Endodermal cell (in vitro differentiated cells): Measurements from ENCODE around the gene CEP85. TPM values are rescaled to one million over a fixed set of nuclear protein-coding genes. Genes with fewer than 3 reads are reported as not detected.

Source experiments
- DNase-seq: peaks from one replicate; pipeline ENCODE4 v3.0.0-alpha.2; 2017
- H3K27ac ChIP-seq: 2 replicates; pipeline ENCODE4 v1.5.1; 2013; ENCODE audit warnings: mild to moderate bottlenecking, low read depth, low read length, moderate library complexity
- H3K27me3 ChIP-seq: 2 replicates; pipeline ENCODE4 v1.6.1; 2013; ENCODE audit warnings: mild to moderate bottlenecking, low read length, moderate library complexity; ENCODE audit not compliant: insufficient read depth, control insufficient read depth, poor library complexity, severe bottlenecking
- H3K36me3 ChIP-seq: 2 replicates; pipeline ENCODE4 v1.7.0; 2013; ENCODE audit warnings: mild to moderate bottlenecking, low read length, moderate library complexity; ENCODE audit not compliant: control insufficient read depth, insufficient read depth
- H3K4me1 ChIP-seq: one replicate; pipeline ENCODE4 v1.7.0; 2013; ENCODE audit warnings: low read length; ENCODE audit not compliant: control insufficient read depth, insufficient read depth
- H3K4me3 ChIP-seq: 2 replicates; pipeline ENCODE4 v1.5.1; 2013; ENCODE audit warnings: mild to moderate bottlenecking, low read length, moderate library complexity
- H3K9ac ChIP-seq: 2 replicates; pipeline ENCODE4 v1.6.1; 2013; ENCODE audit warnings: mild to moderate bottlenecking, low read length, moderate library complexity; ENCODE audit not compliant: poor library complexity, severe bottlenecking; ENCODE audit errors: extremely low read depth
- H3K9me3 ChIP-seq: 2 replicates; pipeline ENCODE4 v1.6.1; 2013; ENCODE audit warnings: mild to moderate bottlenecking, low read length, moderate library complexity; ENCODE audit not compliant: control insufficient read depth
- H3K27ac Mint-ChIP-seq: 2 replicates; pipeline ENCODE4 v1.8.0; 2020; ENCODE audit warnings: mixed read lengths
- H3K27me3 Mint-ChIP-seq: 2 replicates; pipeline ENCODE4 v1.8.0; 2021; ENCODE audit warnings: mild to moderate bottlenecking, mixed read lengths; ENCODE audit not compliant: insufficient read depth
- H3K36me3 Mint-ChIP-seq: 2 replicates; pipeline ENCODE4 v1.8.0; 2020; ENCODE audit warnings: low read depth, mixed read lengths
- H3K4me1 Mint-ChIP-seq: 2 replicates; pipeline ENCODE4 v1.8.0; 2020; ENCODE audit warnings: mixed read lengths
- H3K4me3 Mint-ChIP-seq: 2 replicates; pipeline ENCODE4 v1.8.0; 2020; ENCODE audit warnings: mild to moderate bottlenecking, moderate library complexity, mixed read lengths
- H3K9me3 Mint-ChIP-seq: 2 replicates; pipeline ENCODE4 v1.8.0; 2020; ENCODE audit warnings: mild to moderate bottlenecking, mixed read lengths
- CTCF ChIP-seq: fragments of 200-600 bp; sonication (generic); conservative IDR thresholded peaks from 2 replicates; pipeline ENCODE4 v1.5.0; 2021; ENCODE audit warnings: antibody characterized with exemption, mild to moderate bottlenecking
- WGBS, 2 experiments: methylation state at CpG; one replicate each; pipeline versions ENCODE4 v1.1.5 to v1.1.7; 2013; ENCODE audit warnings: missing lambda C conversion rate in 2 of 2, mixed read lengths in 1 of 2; ENCODE audit not compliant: insufficient coverage in 1 of 2, insufficient read length in 1 of 2; 5-methylcytosine and 5-hydroxymethylcytosine counted together
- total RNA-seq, 2 donors: library from RNA; stranded (reverse); fragmentation: NEBNext Ultra II Directional in 1 of 2; extraction: Animal tissue kit (Norgen Biotek cat#: 25700) in 1 of 2; gene quantifications; 2 replicates in 1 of 2; 3 replicates in 1 of 2; pipeline ENCODE4 v1.2.1, GENCODE V29; 2021

Gene CEP85
- total RNA-seq, 2 donors from 2014 or later: 25.6 to 43.6 TPM

GRCh38 chr1:26297057-26297790, 63.2 kb downstream of the CEP85 start:
- Mint-ChIP-seq H3K4me3 (no peak overlapping the region), H3K27me3 (no peaks in the 10 kb centered on the region), H3K36me3 (peaks cover 8% of the 10 kb centered on the region), H3K27ac (no peak overlapping the region), H3K9me3 (no peaks in the 10 kb centered on the region), H3K4me1 (no peaks in the 10 kb centered on the region)
- TF ChIP-seq CTCF: no peak
- DNase-seq: no peak
- Histone ChIP-seq H3K9ac (no peak overlapping the region), H3K9me3 (no peaks in the 10 kb centered on the region), H3K4me1 (no peaks in the 10 kb centered on the region), H3K4me3 (no peak overlapping the region), H3K27me3 (no peaks in the 10 kb centered on the region), H3K27ac (no peak overlapping the region), H3K36me3 (no peaks in the 10 kb centered on the region)
- WGBS, 2 experiments: 90 to 94% methylated on average over 7 to 12 of the region's 12 CpGs

- H3K9me3 Mint-ChIP-seq: no peaks in the 10 kb centered on the region
Measured at GRCh38 chr1:26297791-26298124, 63.8 kb downstream of the CEP85 start.

GRCh38 chr1:26300578-26301275, 66.7 kb downstream of the CEP85 start:
- H3K9ac ChIP-seq: no peak overlapping the region
- 92% methylated on average over 8 to 11 of the region's 11 CpGs for WGBS, 2 experiments
- no peak overlapping the region for H3K4me3 Mint-ChIP-seq

More at GRCh38 chr1:26297791-26298124, 63.8 kb downstream of the CEP85 start:
- no peak overlapping the region for H3K4me3 ChIP-seq
- no peak overlapping the region for H3K9ac ChIP-seq
- H3K27ac Mint-ChIP-seq: no peak overlapping the region
- WGBS, 2 experiments: 75 to 95% methylated on average over 4 to 6 of the region's 6 CpGs
- no peak for DNase-seq
- no peaks in the 10 kb centered on the region for H3K9me3 ChIP-seq
- H3K36me3 Mint-ChIP-seq: peaks cover 8% of the 10 kb centered on the region
- H3K27me3 ChIP-seq: no peaks in the 10 kb centered on the region
- no peak overlapping the region for H3K27ac ChIP-seq
- H3K27me3 Mint-ChIP-seq: no peaks in the 10 kb centered on the region
- H3K4me1 ChIP-seq: no peaks in the 10 kb centered on the region
- TF ChIP-seq CTCF: no peak
- no peaks in the 10 kb centered on the region for H3K4me1 Mint-ChIP-seq
- H3K4me3 Mint-ChIP-seq: no peak overlapping the region
- no peaks in the 10 kb centered on the region for H3K36me3 ChIP-seq

More at GRCh38 chr1:26300578-26301275, 66.7 kb downstream of the CEP85 start:
- no peaks in the 10 kb centered on the region for H3K36me3 ChIP-seq
- no peaks in the 10 kb centered on the region for H3K9me3 Mint-ChIP-seq
- H3K36me3 Mint-ChIP-seq: peaks cover 3% of the 10 kb centered on the region
- H3K27ac ChIP-seq: no peak overlapping the region
- H3K9me3 ChIP-seq: no peaks in the 10 kb centered on the region
- TF ChIP-seq CTCF: no peak
- no peak for DNase-seq
- H3K4me3 ChIP-seq: no peak overlapping the region
- peak overlapping the region; percentile 15 for H3K27ac Mint-ChIP-seq
- H3K27me3 ChIP-seq: no peaks in the 10 kb centered on the region
- no peaks in the 10 kb centered on the region for H3K27me3 Mint-ChIP-seq
- no peaks in the 10 kb centered on the region for H3K4me1 ChIP-seq
- peaks cover 2% of the 10 kb centered on the region for H3K4me1 Mint-ChIP-seq
